GM19397 (cell line): ENCODE data around the gene AP1AR.
A peak's percentile ranks its signal among the peaks of the same experiment; 100 is the strongest.

Experiments
- ATAC-seq: cut with Tn5 transposase; IDR thresholded peaks from one replicate; pipeline ENCODE4 v1.9.1; 2021; ENCODE audit warnings: mild to moderate bottlenecking, moderate library complexity; ENCODE audit not compliant: unreplicated experiment

The AP1AR gene

DNA sequence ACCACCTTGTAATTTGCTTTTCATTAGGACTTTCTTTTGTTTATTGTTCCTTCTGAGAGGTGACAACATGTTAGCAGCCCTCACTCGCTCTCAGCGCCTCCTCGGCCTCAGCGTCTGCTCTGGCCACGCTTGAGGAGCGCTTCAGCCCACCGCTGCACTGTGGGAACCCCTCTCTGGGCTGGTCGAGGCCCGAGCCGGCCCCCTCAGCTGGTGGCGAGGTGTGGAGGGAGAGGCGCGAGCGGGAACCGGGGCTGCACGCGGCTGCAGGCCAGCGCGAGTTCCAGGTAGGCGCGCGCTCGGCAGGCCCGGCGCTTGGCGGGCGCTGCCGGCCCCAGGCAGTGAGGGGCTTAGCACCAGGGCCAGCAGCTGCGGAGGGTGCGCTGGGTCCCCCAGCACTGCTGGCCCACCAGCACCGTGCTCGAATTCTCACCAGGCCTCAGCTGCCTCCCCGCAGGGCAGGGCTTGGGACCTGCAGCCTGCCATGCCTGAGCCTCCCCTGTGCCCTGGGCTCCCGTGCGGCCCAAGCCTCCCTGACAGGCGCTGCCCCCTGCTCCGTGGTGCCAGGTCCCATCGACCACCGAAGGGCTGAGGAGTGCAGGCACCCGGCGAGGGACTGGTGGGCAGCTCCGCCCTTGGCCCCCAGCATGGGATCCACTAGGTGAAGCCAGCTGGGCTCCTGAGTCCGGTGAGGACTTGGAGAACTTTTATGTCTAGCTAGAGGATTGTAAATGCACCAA is 9.2 kb upstream of the AP1AR start:
- ATAC-seq: no peak

DNA sequence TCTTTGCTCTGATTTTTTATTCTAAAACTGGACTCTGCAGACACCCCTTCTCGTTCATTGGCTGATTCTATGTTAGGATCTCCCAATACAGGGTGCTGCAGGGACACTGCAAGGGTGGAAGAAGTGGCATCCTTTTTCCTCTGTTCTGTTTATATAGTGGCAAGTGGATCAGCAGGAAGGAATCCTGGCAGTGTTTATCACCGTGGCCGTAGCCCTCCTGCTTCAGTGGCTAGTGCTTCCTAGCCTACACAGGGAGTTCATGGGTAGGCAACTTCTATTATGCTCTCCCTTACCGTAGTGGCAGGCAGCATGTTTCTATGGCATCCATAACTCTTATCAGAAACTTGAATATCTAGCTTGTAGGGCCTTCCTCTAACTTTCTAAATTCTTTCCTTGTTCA is 6.4 kb upstream of the AP1AR start:
- ATAC-seq: no peak

DNA sequence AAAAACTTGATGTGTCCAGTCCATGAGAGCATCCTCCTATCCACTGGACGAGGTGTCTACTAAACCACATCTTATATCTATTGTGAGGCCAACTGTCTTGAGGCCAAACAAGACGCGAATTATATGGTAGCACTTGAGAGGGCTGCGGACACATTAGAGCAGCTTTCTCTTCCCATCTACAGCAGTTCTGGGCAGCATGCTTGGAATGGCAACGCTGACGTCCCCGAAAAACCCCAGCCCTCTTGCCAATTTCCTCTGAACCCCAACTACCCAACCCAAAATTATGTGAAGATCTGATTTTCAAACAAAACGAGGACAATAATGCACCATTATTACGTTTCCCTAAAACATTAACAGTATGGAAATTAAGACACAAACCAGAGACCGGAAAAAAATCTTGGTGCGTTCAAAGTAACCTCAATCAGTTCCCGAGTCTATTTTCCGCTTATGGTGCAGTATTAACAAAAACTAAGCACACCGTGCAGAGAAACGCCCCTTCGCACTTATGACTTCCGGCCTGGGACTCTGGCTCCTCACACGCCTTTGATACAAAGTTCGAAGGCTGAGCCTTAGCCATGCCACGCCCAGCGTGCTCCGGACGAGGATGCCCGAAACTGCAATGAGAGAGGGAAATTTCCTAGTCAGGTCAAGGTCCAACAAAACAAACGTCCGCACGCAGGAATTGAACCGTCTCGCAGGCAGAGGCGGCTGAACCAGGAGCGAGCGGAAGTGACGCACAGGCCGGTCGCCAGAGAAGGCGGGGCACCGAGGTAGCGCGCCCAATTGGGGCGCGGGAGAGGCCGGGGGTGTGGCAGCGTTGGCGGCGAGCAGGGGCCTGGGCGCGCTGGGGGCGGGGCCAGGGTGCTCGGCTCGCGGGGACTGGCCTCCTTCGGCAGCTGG is 458 bp upstream of the AP1AR start:
- ATAC-seq: peak; percentile 87

DNA sequence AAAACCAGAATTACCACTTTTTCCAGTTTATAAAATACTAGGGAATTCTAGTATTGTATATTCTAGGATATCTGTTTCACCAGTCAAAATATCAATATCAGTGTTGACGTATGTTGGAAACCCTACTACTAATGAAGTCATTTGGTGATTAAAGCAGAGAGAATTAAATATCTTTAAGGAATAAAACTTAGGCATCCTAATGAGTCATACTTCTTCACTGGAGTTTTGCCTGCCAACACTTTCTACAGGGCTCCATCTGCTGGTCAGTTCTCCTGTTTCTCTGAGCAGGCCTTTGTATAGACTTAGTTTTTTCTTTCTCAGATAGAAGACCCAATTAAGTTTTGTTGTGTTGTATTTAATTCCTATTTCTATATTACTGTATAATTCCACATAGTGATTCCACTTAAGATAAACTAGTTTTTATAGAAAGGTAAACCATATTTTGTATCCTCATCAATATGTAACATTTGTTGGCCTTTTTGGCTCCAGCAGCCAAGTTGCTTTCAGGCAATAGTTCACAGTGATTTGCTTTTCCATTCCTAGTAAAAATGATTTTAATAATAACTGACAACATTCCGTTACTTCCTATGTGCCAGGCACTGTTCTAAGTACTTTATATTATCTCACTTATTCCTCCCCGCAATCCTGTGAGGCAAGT is 3.5 kb downstream of the AP1AR start:
- ATAC-seq: no peak

DNA sequence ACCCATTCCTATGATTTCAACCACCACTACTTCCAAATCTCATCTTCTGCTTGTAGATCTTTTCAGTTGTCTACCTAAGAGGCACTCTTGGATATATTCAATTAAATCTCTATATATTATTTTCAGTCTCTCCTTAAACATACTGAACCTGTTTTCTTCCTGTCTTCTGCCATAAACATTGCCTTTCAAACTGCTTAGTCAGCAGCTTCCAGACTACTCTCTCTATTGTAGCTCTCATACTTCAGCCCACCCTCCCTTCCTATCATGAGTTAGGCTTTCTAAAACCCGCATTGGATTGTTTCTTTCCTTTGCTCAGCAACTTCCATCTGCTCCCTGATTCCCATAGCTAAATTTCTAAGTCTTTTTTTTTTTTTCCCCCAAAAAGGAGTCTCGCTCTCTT is 4.5 kb downstream of the AP1AR start:
- ATAC-seq: no peak

DNA sequence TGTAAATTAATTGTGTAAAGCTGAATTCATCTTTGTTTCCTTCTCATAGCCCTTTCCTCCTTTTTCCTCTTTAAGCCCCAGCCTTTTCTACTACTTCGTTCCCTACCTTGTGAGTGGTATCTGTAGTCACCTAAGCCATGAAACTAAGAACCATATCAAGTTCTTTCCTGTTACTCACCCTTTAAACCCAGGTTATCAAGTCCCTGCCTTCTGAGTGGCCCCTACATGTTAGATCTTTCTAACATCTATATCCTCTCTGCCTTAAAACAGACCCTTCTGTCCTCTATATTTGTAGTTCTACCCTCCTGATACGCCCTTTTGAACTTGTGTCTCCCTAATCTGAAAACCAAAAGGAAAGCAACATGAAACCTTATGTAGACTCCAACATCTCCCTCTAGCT is 7.2 kb downstream of the AP1AR start:
- no peak for ATAC-seq

DNA sequence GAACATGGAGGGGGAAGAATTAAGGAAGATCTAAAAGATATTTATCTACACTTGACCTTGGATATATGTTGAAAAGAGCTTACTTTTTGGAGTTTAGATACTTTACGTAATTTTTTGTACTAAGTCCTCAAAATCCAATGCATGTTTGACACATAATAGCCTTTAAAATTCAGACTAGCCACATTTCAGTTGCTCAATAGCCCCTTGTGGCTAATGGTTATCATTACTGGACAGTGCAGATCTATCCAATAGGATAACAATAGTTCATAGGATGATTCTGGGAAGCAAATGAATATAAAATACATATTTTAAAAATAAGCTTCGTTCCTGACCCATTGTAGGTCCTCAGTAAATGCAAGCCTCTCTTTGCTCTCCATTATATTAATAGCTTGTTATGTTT is 13.8 kb downstream of the AP1AR start:
- no peak for ATAC-seq

DNA sequence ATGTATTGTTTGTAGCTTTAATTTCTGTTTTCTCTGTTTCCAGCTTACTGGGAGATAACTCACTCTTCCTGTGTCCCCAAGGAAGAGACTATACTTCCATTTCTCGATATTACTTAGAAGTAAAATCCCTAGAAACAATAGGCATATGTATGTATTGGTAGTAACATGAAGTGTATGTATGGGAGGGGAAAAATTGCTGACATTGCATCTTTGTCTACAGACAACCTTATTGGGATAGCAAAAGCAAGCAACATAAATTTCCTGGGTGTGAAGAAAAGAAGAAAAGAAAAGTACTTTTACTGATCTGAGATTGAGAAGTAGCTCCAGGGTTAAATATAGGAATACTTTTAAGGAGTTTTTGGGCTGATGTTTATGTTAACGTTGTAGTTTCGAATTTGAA is 15.4 kb downstream of the AP1AR start:
- no peak for ATAC-seq

DNA sequence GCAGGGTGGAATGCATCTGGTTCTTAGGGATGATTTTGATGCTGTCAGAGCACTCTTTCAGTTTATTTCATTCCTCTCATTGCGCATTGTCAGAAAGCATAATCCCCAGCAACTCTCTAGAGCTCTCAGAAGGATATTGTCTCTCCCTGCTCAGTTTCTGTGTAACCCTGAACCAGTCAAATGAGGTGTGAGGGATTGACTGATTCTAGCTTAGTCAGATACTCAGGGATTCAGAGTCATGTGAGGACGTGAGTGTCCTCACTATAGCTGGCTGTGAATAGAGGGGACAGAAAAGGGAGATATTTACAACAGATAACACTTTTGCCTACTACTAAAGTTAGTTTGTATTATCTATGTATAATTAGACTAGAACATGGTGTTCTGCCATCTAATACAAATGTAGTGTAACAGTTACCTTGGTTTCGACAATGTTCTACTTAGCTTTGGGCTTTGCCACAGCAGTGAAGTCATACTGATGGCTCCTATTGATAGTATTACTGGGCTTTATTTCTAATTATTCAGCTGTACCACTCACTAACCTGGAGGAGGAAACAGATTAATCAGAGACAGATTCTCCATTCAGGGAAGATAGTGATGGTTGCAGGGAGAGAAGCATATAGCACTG is 19.5 kb downstream of the AP1AR start:
- ATAC-seq: no peak

DNA sequence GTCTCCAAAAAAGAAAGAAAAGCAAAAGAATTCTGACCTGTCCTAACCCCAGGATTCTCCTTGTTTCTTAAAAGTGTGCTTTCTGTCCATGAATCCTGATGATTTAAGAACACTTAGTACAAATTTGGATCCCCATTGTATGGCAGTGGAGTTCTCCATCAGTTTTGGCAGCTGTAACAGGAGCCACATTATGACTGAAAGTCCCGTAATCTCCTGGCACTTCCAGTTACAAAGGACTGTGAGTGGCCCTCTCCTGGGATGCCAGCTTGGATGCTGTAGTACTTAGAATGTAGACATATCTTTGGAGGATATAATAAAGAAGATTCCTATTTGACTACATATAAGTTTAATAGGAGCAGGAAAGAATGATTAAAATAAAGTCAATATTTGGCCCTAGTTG is 20.6 kb downstream of the AP1AR start:
- no peak for ATAC-seq

DNA sequence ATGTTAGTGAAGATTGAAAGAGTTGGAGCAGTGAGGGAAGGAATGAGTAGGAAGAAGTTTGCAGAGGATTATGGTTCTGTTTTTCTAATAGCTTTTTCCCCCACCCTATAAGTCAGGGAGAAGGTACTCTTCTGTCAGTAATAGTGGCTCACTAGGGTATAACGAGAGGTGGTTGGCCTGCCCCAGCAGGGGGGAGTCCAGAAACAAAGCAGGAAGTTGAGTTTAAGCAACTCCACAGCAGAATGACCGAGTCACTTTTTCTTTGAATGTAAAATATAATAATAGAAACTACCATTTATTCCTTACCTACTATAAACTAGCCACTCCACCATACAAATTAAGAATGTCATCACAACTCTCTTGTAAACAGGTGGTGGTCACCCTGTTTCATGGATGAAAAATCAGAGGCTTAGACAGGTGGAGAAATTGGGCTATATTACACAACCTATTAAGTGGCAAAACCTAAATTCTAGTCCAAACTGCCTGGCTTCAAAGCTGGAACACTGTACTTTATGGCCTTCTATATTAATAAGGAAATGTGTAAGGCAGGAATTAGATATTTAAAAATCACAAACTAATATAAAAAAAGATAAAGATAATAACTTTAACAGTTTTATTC is 21.9 kb downstream of the AP1AR start:
- ATAC-seq: no peak

DNA sequence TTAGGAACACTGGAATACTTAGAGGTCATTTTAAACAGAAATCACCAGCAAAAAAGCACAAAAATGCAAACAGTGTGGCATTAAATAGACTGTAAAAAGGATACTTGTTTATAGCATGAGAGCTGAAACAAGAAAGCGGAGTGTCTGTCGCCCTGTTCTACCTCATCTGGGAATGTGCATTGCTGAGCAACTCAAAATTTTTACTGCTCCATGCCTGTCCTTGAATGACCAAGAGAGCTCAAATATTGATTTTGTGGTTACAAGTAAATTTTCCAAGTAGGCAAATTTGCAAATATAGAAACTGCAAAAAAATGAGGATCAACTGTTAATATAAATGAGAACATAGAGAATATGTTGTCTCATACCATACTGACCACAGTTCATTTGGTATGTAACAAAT is 25.5 kb downstream of the AP1AR start:
- no peak for ATAC-seq

DNA sequence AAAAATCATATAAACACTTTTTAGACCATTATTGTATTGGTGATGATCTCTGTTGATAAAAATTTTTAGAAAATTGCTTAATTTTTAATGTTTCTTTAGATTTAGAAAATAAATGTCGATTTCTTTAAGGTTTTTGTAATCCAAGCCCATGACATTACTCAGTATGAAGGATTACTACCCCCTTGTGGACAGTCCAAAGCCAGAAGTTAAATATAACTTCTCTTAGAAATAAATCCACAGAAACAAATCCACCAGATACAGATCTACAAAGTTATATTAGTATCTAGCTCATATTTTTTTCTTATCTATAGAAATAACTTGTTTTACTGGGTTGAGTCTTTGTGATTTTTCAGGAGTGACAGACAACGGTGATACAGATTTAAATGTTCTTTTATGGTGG is 35.2 kb downstream of the AP1AR start:
- no peak for ATAC-seq

DNA sequence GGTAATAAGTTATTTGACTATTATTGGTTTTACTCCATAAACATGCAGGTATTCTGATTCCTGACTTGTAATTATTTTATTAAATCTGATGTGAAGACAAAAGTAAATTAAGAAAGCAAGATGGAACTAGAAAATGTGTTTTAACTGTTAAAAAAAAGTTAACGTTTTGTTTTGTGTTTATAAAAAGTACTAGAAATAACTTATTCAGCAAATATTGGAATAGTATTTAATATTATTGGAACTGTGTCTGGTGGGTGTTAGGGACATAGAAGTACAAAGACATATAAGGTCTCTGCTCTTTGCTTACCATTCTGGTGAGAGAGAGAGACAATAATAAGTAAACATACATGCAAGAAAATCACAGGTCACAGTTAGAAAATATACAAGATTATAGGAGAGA is 38.5 kb downstream of the AP1AR start:
- no peak for ATAC-seq

DNA sequence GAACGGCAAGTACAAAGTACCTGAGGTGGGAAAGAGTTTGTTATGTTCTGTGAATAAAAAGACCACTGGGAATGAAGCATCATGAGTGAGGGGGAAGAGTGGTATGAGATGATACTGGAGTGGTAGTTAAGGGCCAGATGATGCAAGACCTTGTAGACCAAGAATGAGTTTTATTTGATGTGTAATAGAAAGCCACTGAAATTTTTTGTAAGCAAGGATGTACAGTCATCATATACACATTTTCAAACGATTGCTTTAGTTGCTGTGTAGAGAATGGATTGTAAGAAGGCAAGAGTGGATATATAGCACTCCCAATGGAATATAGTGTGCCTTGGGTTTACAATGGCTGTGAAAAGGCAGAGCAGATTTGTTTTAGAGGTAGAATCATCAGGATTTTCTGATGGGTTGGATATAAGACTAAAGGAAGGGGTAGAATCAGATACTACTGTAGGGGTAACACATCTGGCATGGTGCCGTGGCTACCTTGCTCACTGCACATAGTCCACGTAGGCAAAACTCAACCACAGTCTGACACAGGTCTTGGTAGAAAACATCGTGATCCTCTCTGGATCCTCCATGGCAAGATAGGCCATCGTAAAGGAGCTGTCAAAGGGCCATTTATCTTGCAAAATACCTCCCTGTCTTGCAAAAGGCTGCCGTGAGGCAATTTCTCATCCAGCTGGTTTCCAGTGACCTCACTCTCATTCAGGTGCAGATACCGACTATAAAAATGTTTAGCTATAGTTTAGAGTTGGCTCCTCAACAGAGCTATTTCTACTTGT is 39.2 kb downstream of the AP1AR start:
- ATAC-seq: no peak

DNA sequence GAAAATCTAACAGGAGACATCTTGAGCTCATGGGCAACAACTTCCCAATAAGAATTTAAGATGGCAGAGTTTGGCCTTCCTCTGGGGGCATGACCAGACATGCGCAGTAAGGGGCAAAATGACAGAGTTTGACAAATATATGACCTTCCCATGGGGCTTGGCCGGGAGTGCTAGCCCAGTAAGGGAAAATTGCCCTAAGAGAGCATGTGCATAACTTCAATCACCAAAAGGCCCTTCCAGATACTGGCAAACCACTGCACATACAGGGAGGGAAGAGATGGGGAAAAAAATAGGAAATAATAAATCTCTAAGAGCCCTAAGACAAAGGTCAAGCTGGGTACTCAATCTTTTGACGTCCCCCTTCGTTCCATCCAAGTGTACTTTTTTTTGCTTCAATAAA is 40.7 kb downstream of the AP1AR start:
- ATAC-seq: no peak

DNA sequence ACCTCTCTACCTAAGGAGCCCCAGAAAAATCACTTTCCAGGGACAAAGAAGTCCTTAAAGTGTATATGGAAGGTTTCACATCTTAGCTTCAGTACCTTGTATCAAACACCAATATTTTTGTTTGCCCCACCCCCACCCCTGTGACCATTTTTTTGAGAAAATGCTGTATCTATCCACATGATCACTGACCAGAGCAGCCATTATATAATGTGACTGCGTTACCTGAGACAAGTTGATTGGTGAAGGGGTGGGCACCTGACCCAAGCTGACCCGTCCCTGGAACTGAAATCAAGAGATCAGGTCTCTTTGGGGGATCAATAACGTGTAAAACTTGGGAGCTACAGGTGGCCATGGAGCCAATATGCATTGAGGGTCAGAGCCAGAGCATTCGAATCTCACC is 43.4 kb downstream of the AP1AR start:
- no peak for ATAC-seq

DNA sequence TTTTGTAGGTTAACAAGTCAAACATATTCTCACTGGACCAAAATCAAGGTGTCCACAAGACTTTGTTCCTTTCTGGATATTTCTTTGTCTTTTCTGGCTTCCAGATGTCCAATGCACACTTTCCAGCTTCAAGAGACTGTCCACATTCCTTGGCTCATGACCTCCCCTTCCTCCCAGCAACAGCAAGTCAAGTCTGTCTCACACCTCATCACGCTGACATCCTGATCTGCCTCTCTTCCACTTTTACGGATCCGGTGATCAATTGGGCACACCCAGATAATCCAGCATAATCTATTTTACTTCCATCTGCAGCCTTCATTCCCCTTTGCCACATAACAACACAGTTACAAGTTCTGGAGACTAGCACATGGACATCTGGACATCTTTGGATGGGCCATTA is 44.5 kb downstream of the AP1AR start:
- ATAC-seq: no peak

DNA sequence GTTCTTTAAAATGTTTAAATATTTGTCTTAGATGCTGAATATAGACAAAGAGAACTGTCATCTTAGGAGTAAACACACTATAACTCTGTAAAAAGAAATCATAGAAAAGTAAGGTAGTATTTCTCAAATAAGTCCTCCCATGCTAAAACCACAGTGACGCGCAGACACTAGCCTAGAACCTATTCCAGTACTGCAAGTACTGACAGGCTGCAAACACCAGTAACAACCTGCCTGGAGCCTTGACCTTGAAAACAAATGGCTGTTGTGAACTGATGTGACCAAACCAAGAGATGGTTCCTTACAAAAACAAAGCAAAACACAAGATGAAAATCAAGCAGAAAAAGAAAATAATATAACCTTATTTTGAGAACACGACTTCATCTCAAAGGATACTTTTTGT is 45.6 kb downstream of the AP1AR start:
- no peak for ATAC-seq
